ENCODE measurements around the gene KCND2.

KCND2 gene

DNA sequence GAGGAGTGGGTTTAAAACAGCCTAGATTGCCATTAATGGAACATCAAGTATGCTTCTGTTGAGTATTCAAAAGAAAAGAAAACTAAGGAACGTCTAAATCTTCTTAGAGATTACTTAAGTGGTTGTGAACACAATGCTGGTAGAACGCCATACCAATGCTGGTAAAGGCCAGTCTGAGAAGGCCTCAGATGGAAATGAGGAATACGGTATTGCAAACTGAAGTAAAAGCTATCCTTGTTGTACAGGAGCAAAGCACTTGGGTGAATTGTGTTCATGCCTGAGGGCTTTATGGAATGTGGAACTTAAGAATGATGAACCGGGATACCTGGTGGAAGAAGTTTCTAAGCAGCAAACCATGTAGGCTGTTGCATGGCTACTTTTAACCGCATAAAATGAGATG, 208.0 kb downstream of the KCND2 start:
- no peak for TF ChIP-seq CTCF (IDR thresholded peaks at IDR 0.05; ENCODE audit: low read depth, low read length, missing control alignments)
- no peak overlapping the region for H3K4me3 ChIP-seq (ENCODE audit: low read depth, low read length)
- no peak for DNase-seq (ENCODE audit: low read depth)

DNA sequence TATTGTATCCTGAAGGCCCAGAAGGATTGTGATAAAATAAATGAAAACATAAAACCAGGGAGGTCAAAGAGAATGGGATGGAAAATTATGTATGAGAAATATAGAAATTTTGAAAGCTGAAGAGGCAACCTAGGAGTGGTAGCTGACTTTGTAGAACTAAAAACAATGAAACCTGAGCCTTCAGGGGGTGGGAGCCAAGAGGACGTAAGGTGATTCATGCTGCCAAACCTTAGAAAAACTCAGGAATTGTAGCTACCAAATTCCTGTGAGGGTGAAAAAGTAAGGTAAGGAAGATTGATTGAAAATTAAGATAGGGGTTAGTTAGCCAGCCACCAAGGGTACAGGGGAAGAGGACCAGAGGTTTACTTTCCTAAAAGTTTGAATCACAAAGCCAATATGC, 213.2 kb downstream of the KCND2 start:
- no peak overlapping the region for H3K4me3 ChIP-seq (ENCODE audit: low read depth, low read length)
- no peak for DNase-seq (ENCODE audit: low read depth)
- no peak for TF ChIP-seq CTCF (IDR thresholded peaks at IDR 0.05; ENCODE audit: low read depth, low read length, missing control alignments)

DNA sequence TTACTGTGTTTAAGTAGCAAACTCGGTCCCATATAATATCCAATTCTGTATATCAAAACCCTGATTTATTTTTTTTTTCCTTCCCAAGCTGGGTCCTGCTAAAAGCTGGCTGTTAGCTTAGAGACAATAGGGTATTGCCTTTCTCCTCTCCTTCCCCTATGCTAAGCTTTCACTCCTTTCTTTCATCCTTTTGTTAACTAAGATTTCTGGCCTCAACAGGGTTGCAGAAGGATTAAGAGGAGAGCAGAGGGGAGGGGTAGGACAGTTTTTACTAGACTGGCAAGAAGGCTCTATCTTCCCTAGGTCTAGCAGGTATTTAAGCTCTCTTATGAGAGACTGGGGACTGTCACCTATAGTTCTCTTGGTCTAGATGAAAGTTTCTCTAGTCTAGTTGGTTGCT, 229.2 kb downstream of the KCND2 start:
- no peak for TF ChIP-seq CTCF (IDR thresholded peaks at IDR 0.05; ENCODE audit: low read depth, low read length, missing control alignments)
- no peak overlapping the region for H3K4me3 ChIP-seq (ENCODE audit: low read depth, low read length)
- no peak for DNase-seq (ENCODE audit: low read depth)

DNA sequence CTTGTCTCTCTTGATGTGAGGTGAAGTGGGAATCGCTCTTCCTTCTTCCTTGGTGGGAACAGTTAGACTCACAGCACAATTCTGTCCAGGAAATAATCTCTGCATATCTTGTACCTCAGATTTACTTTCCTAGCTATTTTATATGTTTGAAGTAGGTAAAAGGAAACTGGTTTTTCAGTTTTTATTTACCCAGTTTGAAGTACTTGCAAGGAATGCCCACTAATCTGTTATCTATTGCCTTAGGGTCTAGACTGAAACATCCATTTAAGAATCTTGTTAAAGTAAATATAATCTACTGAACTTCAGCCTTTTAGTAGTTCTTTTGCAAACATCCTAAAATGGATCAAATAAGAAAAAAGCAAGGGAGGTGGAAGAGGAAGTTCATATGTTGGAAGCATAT, 229.8 kb downstream of the KCND2 start:
- no peak overlapping the region for H3K4me3 ChIP-seq (ENCODE audit: low read depth, low read length)
- DNase-seq (ENCODE audit: low read depth) = no peak
- TF ChIP-seq CTCF (IDR thresholded peaks at IDR 0.05; ENCODE audit: low read depth, low read length, missing control alignments) = no peak

GRCh38 chr7:120504386-120504785, 231.4 kb downstream of the KCND2 start:
- no peak for TF ChIP-seq CTCF (IDR thresholded peaks at IDR 0.05; ENCODE audit: low read depth, low read length, missing control alignments)
- no peak for DNase-seq (ENCODE audit: low read depth)
- H3K4me3 ChIP-seq (ENCODE audit: low read depth, low read length) = no peak overlapping the region

DNA sequence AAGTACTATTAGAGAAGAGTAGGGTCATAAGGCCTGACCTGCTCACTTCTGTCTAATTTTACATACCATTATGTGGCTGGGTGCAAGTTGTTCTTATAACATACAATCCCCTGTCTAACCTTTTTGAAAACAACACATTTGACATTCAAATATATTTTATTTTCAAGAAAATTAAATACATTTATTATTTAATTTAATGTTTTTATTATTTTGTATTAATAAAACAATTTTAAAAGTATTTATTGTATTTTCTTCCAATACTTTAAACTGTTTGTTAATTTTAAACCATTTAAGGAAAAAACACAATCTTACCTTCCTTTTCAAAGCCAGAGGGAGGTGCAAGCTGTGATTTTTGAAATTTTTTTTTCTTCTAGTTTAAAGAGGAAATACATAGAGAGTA, 232.8 kb downstream of the KCND2 start:
- no peak overlapping the region for H3K4me3 ChIP-seq (ENCODE audit: low read depth, low read length)
- DNase-seq (ENCODE audit: low read depth) = no peak
- no peak for TF ChIP-seq CTCF (IDR thresholded peaks at IDR 0.05; ENCODE audit: low read depth, low read length, missing control alignments)

GRCh38 chr7:120512701-120513100, 239.7 kb downstream of the KCND2 start:
- no peak for DNase-seq (ENCODE audit: low read depth)
- H3K4me3 ChIP-seq (ENCODE audit: low read depth, low read length) = no peak overlapping the region
- TF ChIP-seq CTCF (IDR thresholded peaks at IDR 0.05; ENCODE audit: low read depth, low read length, missing control alignments) = no peak
